ENCODE data around the gene RTL10. TPM values are rescaled to one million over a fixed set of nuclear protein-coding genes. Genes with fewer than 3 reads are reported as not detected.

Gene RTL10
- polyA plus RNA-seq, 1 donor (not counting 4 experiments of a cell fraction or from before 2014, with no cell fraction given), result 12.9 TPM

DNA sequence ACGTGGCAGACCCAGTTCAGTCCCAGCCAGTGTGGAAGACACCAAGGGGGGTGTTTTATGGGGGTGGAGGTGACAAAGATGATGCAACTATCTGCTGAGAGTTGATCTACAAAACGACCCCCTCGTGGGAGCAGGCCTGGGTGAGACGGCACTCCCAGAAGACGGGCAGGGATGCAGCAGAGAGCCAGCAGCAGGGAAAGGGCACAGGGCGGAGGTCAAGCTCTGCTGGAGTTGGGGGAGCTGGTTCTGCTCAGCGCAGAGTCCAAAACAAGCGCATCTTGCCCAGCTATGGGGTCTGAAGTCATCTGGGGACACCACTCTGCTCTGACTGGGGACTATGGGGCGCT lies 3.9 kb downstream of the RTL10 start:
- Histone ChIP-seq H3K4me1 (ENCODE audit: control insufficient read depth, extremely low read depth, insufficient read depth, low read length) (peaks cover 54% of the 10 kb centered on the region), H3K79me2 (ENCODE audit: control insufficient read depth, insufficient read depth, low read length) (peaks cover 53% of the 10 kb centered on the region), H3K9ac (ENCODE audit: control insufficient read depth, extremely low read depth, insufficient read depth, low read length) (no peak overlapping the region), H2AFZ (ENCODE audit: control insufficient read depth, low read length) (no peak overlapping the region), H3K4me3 (ENCODE audit: control insufficient read depth in 2 of 3, extremely low read depth in 1 of 3, insufficient read depth in 2 of 3, low read depth in 1 of 3, low read length in 3 of 3) (no peak overlapping the region), H3K9me3 (ENCODE audit: control insufficient read depth, low read depth, low read length) (no peaks in the 10 kb centered on the region), H3K27me3 (ENCODE audit: control insufficient read depth, extremely low read depth, insufficient read depth, low read length) (no peaks in the 10 kb centered on the region), H3K36me3 (ENCODE audit: control insufficient read depth in 2 of 2, extremely low read depth in 1 of 2, insufficient read depth in 2 of 2, low read length in 2 of 2) (peaks cover 14 to 28% of the 10 kb centered on the region in 2 experiments), H3K4me2 (ENCODE audit: control insufficient read depth, extremely low read depth, insufficient read depth, low read depth, low read length) (no peak overlapping the region), H3K9me1 (ENCODE audit: control insufficient read depth, extremely low read depth, insufficient read depth, low read length) (no peaks in the 10 kb centered on the region), H4K20me1 (ENCODE audit: control insufficient read depth, extremely low read depth, insufficient read depth, low read length) (peaks cover 9% of the 10 kb centered on the region), H3K27ac (ENCODE audit: control insufficient read depth, insufficient read depth, low read length) (no peak overlapping the region)
- dilution Hi-C loops (cut with MboI; ENCODE audit: extremely low pct_ligation_motif_present, low sequenced_read_pairs), result no loop called here
- no peak for FAIRE-seq
- DNase-seq (ENCODE audit: low read depth, low spot score), result no peak
- no peak for TF ChIP-seq EZH2 (IDR thresholded peaks at IDR 0.05; ENCODE audit: low read length)
- TF ChIP-seq CTCF (optimal IDR thresholded peaks at IDR 0.05 in 1 of 3, IDR thresholded peaks at IDR 0.05 in 1 of 3, conservative IDR thresholded peaks at IDR 0.05 in 1 of 3; ENCODE audit: extremely low read depth in 1 of 3, insufficient read depth in 2 of 3, low read length in 3 of 3), result no peak

GRCh38 chr22:19849835-19850762 lies 4.6 kb downstream of the RTL10 start:
- H3K79me2 ChIP-seq (ENCODE audit: control insufficient read depth, insufficient read depth, low read length), result peaks cover 48% of the 10 kb centered on the region
- DNase-seq (ENCODE audit: low read depth, low spot score) (no peak), FAIRE-seq (peak; percentile 87)
- H4K20me1 ChIP-seq (ENCODE audit: control insufficient read depth, extremely low read depth, insufficient read depth, low read length), result peaks cover 9% of the 10 kb centered on the region
- H2AFZ ChIP-seq (ENCODE audit: control insufficient read depth, low read length), result no peak overlapping the region
- H3K4me3 ChIP-seq (ENCODE audit: control insufficient read depth in 2 of 3, extremely low read depth in 1 of 3, insufficient read depth in 2 of 3, low read depth in 1 of 3, low read length in 3 of 3), result no peak overlapping the region
- H3K4me1 ChIP-seq (ENCODE audit: control insufficient read depth, extremely low read depth, insufficient read depth, low read length), result peaks cover 51% of the 10 kb centered on the region
- H3K9me3 ChIP-seq (ENCODE audit: control insufficient read depth, low read depth, low read length), result no peaks in the 10 kb centered on the region
- peak overlapping the region; percentile 33 for H3K4me2 ChIP-seq (ENCODE audit: control insufficient read depth, extremely low read depth, insufficient read depth, low read depth, low read length)
- H3K27ac ChIP-seq (ENCODE audit: control insufficient read depth, insufficient read depth, low read length), result no peak overlapping the region
- no peak overlapping the region for H3K9ac ChIP-seq (ENCODE audit: control insufficient read depth, extremely low read depth, insufficient read depth, low read length)
- dilution Hi-C loops (cut with MboI; ENCODE audit: extremely low pct_ligation_motif_present, low sequenced_read_pairs), result no loop called here
- H3K36me3 ChIP-seq (ENCODE audit: control insufficient read depth in 2 of 2, extremely low read depth in 1 of 2, insufficient read depth in 2 of 2, low read length in 2 of 2), result peaks cover 14 to 28% of the 10 kb centered on the region in 2 experiments
- TF ChIP-seq CTCF (optimal IDR thresholded peaks at IDR 0.05 in 1 of 3, IDR thresholded peaks at IDR 0.05 in 1 of 3, conservative IDR thresholded peaks at IDR 0.05 in 1 of 3; ENCODE audit: extremely low read depth in 1 of 3, insufficient read depth in 2 of 3, low read length in 3 of 3) (peak in 1 of 3 experiments; percentile 36), EZH2 (IDR thresholded peaks at IDR 0.05; ENCODE audit: low read length) (no peak)
- no peaks in the 10 kb centered on the region for H3K9me1 ChIP-seq (ENCODE audit: control insufficient read depth, extremely low read depth, insufficient read depth, low read length)
- no peaks in the 10 kb centered on the region for H3K27me3 ChIP-seq (ENCODE audit: control insufficient read depth, extremely low read depth, insufficient read depth, low read length)
